Fibroblast of skin of right quadriceps (primary cell): Measurements from ENCODE around the gene C11orf91.
"Not testable (repeated sequence)": the region's sequence is repeated elsewhere in the genome, so short reads cannot be mapped to it uniquely, and the experiment has no call there.

Experiments
- DNase-seq: peaks from one replicate; pipeline ENCODE4 v3.0.0-alpha.2; 2013

The C11orf91 gene

DNA sequence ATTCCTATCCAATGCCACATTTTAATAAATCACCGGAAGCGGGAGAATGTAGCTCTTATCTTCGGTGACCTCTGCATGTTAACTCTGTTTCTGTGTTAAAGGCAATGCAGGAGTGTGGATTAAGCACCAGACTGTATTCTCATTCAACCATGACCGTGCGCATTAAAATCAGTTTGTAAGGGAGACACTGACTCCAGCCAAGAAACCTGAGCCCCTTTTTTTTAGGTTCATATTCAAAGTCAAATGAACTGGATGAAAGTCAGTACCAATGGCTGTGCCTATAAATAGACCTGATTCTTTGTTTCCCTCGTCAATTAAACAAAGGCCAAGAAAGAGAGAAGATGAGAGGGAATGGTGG is 32.2 kb downstream of the C11orf91 start:
- DNase-seq = no peak

DNA sequence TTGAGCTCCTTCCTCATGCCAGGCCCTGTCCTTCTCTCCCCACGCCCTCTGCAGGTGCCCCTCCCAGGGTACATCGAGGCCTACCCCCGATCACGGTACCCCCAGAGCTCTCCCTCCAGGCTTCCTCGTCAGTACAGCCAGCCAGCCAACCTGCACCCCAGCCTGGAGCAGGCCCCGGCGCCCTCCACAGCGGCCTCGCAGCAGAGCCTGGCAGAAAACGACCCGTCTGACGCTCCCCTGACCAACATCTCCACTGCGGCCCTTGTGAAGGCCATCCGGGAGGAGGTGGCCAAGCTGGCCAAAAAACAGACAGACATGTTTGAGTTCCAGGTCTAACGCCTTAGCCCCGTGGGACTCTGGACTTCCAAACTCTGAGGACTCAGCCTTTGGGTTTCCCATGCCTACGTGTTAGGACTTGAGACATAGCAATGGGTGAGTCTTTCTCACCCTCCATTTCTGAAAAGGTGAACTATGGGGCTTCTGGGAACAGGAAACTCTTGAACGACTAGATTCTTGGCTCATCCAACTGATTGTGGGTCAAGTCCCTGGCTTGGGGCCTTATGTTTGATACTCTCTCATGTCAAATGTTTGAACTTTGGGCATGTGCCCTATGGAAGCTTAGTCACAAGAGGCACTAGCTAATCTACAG is 32.7 kb downstream of the C11orf91 start:
- no peak for DNase-seq

DNA sequence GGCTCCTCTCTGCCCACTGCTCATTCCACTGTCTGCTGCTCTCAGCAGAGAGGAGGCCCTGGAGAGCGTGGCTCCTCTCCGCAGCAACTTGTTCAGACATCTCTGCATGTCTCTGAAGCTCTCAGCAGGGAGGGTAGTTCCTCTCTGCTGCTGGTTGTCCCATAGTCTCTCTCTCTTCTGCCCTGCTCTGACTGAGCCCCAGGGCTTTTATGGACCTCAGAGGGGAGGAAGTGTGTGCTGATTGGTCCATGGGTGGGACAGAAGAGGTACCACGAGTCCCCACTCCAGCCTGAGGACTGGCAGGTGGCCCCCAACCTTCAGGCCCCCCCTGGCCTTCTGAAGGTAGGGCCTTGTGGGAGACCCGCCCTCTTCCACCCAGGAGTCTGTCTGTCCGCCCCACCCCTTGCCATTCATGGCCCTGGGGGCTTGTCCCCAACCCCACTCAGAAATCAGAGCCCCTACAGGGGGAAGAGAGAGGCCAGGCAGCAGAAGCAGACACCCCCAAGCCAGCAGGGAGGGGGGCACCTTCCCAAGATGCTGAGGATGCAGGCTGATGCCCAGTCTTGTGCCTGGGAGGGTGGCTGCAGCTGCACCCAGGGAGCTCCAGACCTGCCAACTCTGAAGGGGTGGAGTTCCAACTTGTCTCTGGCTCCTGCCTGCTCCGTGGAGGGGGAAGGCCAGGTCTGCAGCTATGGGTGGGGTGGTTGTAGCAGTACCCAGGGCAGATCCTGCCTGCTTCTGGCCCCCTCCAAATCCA is 35.1 kb downstream of the C11orf91 start:
- no peak for DNase-seq

DNA sequence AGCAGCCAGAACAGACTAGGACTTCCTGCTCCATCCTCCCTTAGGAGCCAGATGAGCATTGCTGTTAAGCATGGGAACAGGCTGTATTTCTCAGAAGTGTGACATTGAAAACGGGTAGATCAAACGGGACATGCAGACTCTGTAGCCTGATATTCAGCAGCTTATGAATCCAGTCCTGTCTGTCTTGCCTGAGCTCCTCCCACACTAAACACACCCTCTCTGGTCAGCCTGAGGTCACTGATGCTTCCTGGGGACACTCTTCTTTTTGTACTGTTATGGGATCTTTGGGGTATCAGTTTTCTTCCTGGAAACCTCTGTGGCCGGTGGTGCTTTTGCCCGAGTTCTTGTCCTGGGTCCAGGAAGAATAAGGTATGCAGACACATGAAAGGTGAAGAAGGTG is 35.8 kb downstream of the C11orf91 start:
- DNase-seq = no peak

DNA sequence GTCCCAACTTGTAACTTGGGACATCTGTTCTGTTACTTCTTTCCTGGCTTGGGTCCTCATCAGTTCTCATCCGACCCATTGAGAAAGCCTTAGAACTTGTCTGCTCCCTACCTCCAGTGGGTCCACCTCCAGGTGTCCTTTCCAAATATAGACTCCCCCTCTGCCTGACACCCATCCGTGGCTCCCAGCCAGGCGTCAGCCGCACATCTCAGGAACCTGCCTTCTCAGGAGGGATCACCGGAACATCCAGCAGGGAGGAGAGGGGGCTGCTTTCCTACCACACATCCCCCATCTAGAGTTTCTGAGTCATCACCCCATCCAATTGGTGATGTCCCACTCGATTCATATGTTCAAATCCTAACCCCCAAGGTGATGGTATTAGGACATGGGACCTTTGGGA is 36.5 kb downstream of the C11orf91 start:
- DNase-seq = no peak

DNA sequence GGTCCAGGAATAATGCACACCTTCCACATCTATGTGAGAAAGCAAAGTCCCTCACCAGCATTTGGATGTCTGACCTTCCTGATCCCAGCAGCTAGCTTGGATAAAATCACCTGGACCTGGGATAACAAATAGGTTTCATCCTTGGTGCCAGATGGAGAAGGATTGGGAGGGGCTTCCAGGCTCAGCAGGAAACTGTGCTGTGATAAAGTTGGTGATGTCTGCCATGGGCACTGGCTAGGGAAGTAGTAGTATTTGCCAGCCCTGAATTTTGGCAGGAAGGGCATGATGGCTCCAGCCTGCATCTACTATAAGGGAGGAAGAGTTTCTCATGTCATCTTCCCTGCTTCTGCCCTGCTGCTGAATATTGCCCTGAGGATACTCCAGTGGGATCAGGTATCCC is 37.5 kb downstream of the C11orf91 start:
- no peak for DNase-seq

DNA sequence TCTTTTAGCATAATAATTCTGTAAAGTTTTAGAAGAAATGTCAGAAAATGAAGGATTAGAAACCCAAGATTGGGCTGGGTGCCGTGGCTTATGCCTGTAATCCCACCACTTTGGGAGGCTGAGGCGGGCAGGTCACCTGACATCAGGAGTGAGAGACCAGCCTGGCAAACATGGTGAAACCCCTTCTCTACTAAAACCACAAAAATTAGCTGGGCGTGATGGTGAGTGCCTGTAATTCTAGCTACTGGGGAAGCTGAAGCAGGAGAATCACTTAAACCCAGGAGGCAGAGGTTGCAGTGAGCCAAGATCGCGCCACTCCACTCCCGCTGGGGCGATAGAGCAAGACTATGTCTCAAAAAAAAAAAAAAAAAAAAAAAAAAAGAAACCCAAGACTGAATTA is 39.1 kb downstream of the C11orf91 start:
- DNase-seq = not testable (repeated sequence)

DNA sequence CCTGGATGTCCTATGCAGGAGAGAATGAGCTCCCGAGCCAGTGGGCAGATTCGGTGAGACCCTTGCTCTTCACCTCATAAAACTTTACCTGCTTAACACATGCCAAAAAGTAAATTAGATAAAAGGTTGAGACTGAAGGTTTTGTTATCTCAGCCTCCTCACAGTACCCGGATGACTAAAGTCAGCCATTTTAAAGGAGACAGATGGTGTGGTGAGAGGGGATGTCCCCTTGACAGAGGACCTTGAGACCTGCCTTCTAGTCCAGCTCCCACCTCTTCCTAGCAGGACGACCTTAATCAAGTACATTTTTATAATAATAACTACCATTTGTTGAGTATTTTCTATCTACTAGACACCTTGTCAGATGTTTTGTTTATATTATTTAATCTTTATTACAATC is 39.7 kb downstream of the C11orf91 start:
- no peak for DNase-seq

DNA sequence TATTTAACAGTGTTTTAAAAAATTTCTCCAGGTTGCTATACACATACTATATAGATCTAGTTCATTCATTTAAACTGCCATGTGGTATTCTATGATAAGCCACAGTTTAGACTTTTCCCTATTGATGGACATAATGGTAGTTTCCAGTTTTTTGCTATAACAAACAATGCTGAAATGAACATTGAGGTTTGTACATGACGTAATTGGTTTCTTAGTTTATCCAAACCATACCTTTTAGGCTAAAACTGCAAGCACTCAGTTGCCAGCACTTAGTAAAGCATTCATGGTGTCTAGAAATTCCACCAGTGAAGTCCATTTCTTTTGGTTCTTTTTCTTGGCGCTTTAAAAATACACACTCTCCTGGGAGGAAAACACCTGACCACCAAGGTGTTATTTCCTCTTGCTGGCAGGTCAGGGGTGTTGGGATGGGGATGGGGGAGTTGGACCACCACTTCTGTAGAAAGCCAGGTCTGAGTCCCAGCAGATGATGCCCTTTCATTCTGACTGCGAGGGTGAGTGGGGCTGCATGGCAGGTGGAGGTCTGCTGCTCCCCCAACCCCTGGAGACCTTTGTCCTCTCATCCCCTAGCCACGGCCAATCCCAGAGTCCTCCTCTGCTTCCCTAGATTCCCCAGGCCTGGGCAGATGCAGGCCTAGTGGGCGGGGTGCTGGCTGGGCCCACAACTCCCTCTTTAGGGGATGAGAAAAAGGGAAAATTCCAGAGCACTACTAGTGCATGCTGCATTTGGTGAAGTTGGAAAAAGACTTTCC is 41.1 kb downstream of the C11orf91 start:
- no peak for DNase-seq

DNA sequence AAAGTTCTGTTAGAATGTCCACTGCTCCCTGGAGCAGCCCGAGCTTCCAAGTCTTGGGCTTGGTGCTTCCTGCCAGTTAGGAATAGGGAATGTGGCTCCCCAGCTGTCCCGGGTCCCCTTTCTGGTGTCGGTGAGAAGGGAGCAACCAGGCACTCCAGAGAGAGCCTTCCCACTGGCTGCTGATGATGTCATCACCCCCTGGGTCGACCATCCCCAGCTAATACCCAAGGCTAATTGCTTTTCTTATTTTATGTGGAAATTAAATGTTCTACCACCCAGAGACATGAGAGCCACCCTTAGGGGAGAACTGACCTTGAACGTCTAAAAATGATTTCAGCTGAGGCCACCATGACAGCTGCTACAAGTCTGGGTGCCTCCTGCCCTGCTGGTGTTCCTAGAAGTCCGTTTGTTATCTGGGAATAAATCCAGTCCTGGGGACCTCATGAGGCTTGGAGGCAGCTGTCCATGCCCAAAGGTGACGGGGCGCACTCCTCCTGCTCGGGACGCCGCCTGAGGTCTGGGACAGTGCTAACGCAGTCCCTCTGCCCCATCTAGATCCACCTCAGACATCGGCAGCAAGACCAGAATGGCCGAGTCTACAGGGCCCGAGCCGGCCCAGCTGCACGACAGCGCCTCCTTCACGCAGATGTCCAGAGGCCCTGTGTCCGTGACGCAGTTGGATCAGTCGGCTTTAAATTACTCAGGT is 42.3 kb downstream of the C11orf91 start:
- no peak for DNase-seq

DNA sequence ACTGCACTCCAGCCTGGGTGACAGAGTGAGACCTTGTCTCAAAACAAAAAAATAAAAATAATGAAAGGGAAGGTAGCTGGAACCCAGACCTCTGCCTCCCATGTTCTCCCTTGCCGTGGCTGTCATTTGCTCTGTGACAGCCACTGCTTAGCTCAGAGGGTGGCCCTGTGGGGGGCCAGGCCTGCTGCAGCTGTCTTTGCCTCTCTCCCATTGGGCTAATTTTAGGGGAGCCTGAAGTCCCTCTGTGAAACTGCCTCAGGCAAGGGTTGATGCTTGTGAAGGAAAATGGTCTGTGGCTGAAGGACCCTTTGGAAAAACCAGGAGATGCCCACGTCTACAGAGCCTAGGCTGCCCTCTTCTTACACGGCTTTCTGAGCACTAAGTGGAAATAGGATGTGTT is 42.9 kb downstream of the C11orf91 start:
- no peak for DNase-seq

DNA sequence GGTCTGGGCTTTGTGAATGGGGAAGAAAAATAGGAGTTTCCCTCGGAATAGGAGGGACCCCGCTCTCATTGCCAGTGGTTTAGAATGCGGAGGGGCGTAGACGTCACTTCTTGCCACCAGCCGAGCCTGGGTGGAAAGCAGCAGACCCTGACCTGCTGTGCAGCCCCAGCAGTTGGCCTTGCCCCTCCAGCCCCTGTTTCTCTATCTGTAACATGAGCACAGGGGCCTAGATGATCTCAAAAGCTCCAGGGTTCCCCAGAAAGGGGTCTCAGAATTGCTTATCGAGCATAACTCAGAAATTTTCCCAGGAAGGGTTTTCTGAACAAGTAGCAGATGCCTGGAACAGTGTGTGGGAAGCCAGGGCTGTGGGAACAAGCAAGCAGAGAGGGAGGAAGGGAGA is 43.9 kb downstream of the C11orf91 start:
- no peak for DNase-seq

DNA sequence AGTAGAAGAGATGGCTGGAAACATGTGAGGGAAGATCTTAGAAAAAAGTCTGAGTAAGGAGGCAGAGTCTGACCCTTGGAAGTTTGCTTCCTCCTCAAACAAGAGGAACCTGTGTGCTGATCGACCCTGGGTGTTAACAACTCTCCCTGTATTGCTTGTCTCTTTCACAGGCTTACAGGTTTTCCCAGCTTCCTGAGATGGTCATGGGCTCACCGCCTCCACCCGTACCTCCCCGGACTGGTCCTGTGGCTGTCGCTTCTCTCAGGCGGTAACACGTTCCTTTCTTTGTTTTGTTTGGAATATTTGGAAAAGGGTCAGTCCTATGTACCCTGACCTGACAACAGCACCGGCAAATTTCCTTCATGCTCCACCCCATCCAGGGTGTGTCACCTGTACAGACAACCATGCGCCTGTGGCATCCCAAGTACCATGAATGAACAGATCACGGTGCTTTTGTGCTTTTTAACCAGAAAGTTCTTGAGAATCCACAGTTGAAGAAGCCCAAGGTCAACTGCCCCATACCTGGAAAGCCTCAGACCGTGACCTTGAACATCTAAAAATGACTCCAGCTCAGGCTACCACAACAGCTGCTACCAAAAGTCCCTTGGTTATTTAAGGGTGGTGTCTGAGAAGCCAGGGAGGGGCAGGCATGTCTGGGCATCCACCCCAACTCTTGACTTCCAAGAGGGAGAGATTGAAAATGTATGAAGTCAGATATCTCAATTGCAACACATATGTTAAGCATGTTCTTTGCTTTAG is 44.6 kb downstream of the C11orf91 start:
- DNase-seq = no peak

DNA sequence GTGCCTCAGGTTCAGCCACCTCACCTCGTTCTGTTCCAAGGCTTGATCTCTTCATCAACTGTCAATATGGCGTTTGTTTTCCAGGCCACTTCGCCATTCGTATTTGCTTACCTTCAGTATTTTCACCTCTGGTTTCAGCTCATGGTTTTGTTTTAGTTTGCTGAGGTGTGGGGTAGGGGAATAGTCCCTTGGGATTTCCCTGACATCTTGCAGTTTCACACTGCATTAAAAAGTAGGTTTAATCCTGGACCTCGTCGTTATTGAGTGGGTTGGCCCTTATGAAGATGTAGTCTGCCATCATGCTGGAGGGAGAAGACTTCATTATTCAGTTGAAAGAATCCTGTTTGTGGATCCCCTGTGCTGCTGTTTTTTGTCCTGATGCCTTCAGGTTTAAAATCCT is 46.0 kb downstream of the C11orf91 start:
- DNase-seq = no peak

DNA sequence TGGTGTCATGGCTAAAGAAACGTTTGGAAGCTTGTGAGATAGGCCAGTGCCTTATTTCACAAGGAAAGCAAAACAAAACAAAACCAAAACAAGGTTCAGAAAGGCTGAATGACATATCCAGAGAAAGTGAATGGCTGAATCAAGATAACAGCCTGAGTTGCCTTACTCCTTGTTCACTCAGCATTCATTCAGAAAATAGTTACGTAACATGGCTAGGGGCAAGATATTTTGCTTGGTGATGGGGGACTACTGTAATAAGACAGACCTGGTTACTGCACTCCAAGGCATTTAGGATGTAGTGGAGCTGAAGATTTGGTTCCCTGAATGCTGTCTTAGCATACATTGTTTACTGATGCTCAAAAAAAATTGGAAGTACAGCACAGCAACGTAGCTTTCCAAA is 47.7 kb downstream of the C11orf91 start:
- no peak for DNase-seq

DNA sequence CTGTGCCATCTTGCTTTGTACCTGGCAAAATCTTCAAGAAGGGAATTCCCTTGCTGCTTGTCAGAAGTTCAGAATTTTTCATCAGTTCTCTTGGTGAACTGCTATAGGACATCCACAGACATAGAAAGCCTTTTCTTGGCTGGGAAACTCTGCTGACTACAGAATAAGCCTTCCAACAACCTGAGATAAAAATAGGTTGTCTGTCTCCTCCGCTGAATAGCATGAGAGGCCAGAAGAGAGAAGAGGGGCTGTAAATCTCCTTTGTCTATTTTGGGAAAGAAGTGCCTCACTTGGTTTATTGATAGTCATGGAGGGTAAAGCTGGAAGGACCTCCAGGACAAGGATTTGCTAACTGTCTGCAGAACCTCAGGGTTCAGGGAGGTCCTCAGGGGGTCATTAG is 48.2 kb downstream of the C11orf91 start:
- no peak for DNase-seq

DNA sequence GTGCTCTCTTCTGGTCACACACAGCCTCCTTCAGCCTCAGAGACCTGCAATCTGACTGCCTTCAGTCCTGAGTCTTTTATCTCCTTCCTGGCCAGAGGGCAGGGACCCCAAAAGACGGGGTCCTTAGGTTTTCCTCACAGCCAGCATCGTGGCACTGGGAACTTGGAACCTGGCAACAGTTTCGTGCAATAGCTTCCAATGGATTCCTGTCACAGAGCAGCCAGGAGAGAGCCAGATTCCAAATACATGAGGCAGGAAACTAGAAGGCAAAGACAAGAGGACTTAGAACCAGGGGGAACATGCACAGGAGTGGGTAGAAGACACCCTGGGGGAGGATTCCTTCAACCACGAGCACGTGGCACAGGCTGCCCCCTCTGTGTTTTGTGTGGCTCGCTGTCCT is 48.6 kb downstream of the C11orf91 start:
- no peak for DNase-seq

DNA sequence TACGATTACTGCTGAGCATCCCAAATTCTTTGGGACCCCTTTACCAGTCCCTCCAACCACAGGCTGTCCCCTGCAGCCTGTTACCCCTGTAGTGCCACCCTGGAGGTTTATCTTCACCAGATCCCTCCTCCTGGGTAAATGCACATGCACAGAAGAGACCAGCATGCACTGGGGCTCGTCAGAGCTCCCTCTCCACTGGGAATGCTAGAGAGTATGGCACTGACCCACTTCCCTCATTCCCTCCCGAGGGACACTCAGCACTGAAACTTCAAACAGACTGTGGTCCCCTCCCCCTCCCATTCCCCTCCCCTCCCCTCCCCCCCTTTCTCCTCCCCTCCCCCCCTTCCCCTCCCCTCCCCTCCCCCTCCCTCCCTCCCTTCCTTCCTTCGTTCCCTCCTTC is 49.1 kb downstream of the C11orf91 start:
- no peak for DNase-seq

DNA sequence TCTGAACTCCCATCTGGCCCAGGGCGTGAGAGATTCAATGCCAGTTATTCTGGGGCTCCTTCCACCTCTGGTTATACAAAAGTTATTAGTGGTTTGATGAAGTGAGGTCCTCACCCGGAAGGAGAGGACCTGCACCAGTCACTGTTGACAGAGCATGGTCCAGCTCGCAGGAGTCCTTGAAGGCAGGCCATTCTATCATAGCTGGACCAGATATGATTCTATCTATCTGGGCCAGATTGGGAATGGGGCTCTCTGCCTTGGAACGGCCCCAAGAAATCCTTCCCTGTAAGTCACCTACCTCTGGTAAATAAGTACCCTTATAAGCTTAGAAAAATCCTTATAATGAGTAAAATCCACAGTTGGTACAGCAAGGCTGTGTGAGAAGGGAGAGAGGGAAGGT is 50.7 kb downstream of the C11orf91 start:
- no peak for DNase-seq
